Neural cell (in vitro differentiated cells): ENCODE results near the gene STAT6. TPM values are rescaled to one million over a fixed set of nuclear protein-coding genes. Genes with fewer than 3 reads are reported as not detected.

Experiments
- H2AFZ ChIP-seq: fragments of 200-600, 300-800 bp; sonication (generic), shearing (Covaris generic); 2 replicates; pipeline ENCODE4 v1.6.0; 2014; ENCODE audit warnings: low read depth, mild to moderate bottlenecking, antibody characterized with exemption, low read length, moderate library complexity
- H3F3A ChIP-seq: fragments of 200-600 bp; shearing (Covaris generic); 2 replicates; pipeline ENCODE4 v1.6.1; 2016; ENCODE audit warnings: mild to moderate bottlenecking, moderate library complexity, mixed read lengths, antibody characterized with exemption, low read length; ENCODE audit not compliant: insufficient read depth, poor library complexity, severe bottlenecking
- H3K27ac ChIP-seq: fragments of 200-600, 300-800 bp; sonication (generic), shearing (Covaris generic); 2 replicates; pipeline ENCODE4 v1.5.1; 2014; ENCODE audit warnings: mild to moderate bottlenecking, low read length, moderate library complexity
- H3K27me3 ChIP-seq: fragments of 300-800, 200-600 bp; sonication (generic), shearing (Covaris generic); 2 replicates; pipeline ENCODE4 v1.6.0; 2014; ENCODE audit warnings: mild to moderate bottlenecking, low read depth, low read length, moderate library complexity; ENCODE audit not compliant: insufficient read depth
- H3K36me3 ChIP-seq: fragments of 300-800, 200-600 bp; sonication (generic), shearing (Covaris generic); 2 replicates; pipeline ENCODE4 v1.5.1; 2014; ENCODE audit warnings: mild to moderate bottlenecking, antibody characterized with exemption, low read length, moderate library complexity; ENCODE audit not compliant: insufficient read depth
- H3K4me2 ChIP-seq: fragments of 300-800, 200-600 bp; sonication (generic), shearing (Covaris generic); 2 replicates; pipeline ENCODE4 v1.6.0; 2014; ENCODE audit warnings: mild to moderate bottlenecking, low read length
- H3K4me3 ChIP-seq: fragments of 300-800, 200-600 bp; sonication (generic), shearing (Covaris generic); 2 replicates; pipeline ENCODE4 v1.5.1; 2014; ENCODE audit warnings: mild to moderate bottlenecking, low read length, moderate library complexity
- H3K79me2 ChIP-seq: fragments of 200-600 bp; shearing (Covaris generic); replicated peaks from 2 replicates; pipeline ENCODE4 v1.6.0; 2014; ENCODE audit warnings: mild to moderate bottlenecking, low read length, moderate library complexity; ENCODE audit not compliant: insufficient read depth
- H3K9ac ChIP-seq: fragments of 300-800, 200-600 bp; sonication (generic), shearing (Covaris generic); 2 replicates; pipeline ENCODE4 v1.6.1; 2016; ENCODE audit warnings: mild to moderate bottlenecking, low read length, mixed read lengths
- H3K9me2 ChIP-seq: fragments of 200-600 bp; shearing (Covaris generic); 2 replicates; pipeline ENCODE4 v1.6.1; 2016; ENCODE audit warnings: mild to moderate bottlenecking, low read length, mixed read lengths; ENCODE audit not compliant: insufficient read depth
- H3K9me3 ChIP-seq: fragments of 200-600, 300-800 bp; sonication (generic), shearing (Covaris generic); 2 replicates; pipeline ENCODE4 v1.6.1; 2016; ENCODE audit warnings: mild to moderate bottlenecking, mixed run types, low read length, moderate library complexity, mixed read lengths
- H4K20me1 ChIP-seq: fragments of 200-600 bp; shearing (Covaris generic); 2 replicates; pipeline ENCODE4 v1.6.1; 2016; ENCODE audit warnings: mild to moderate bottlenecking, mixed run types; ENCODE audit not compliant: insufficient read depth
- CTCF ChIP-seq: fragments of 450-650 bp; IDR thresholded peaks from 2 replicates; pipeline ENCODE4 v1.5.1; 2014; ENCODE audit warnings: antibody characterized with exemption, mild to moderate bottlenecking, moderate library complexity; ENCODE audit not compliant: poor library complexity, severe bottlenecking
- EP300 ChIP-seq: fragments of 450-650 bp; conservative IDR thresholded peaks from 2 replicates; pipeline ENCODE4 v1.6.1; 2014; ENCODE audit warnings: antibody characterized with exemption, mild to moderate bottlenecking, moderate library complexity; ENCODE audit not compliant: poor library complexity, severe bottlenecking
- EZH2 ChIP-seq: fragments of 200-600, 300-800 bp; shearing (Covaris generic), sonication (generic); IDR thresholded peaks from 2 replicates; pipeline ENCODE4 v1.6.1; 2014; ENCODE audit warnings: antibody characterized with exemption, low read length, borderline replicate concordance, mild to moderate bottlenecking; ENCODE audit not compliant: insufficient read depth, poor library complexity, severe bottlenecking
- MXI1 ChIP-seq: fragments of 450-650 bp; conservative IDR thresholded peaks from 2 replicates; pipeline ENCODE4 v1.6.1; 2014; ENCODE audit warnings: antibody characterized with exemption, mild to moderate bottlenecking; ENCODE audit not compliant: poor library complexity, severe bottlenecking
- POLR2AphosphoS5 ChIP-seq: IDR thresholded peaks from 2 replicates; pipeline ENCODE4 v1.6.1; 2012
- RAD21 ChIP-seq: fragments of 450-650 bp; conservative IDR thresholded peaks from 2 replicates; pipeline ENCODE4 v1.6.1; 2014; ENCODE audit warnings: antibody characterized with exemption, mild to moderate bottlenecking, moderate library complexity
- REST ChIP-seq: IDR thresholded peaks from 2 replicates; pipeline ENCODE4 v1.6.1; 2012; ENCODE audit warnings: borderline replicate concordance
- SMC3 ChIP-seq: fragments of 450-650 bp; conservative IDR thresholded peaks from 2 replicates; pipeline ENCODE4 v1.6.1; 2014; ENCODE audit warnings: antibody characterized with exemption, mild to moderate bottlenecking, moderate library complexity; ENCODE audit not compliant: poor library complexity
- TAF1 ChIP-seq: IDR thresholded peaks from 2 replicates; pipeline ENCODE4 v1.6.1; 2012; ENCODE audit warnings: low read depth
- polyA plus RNA-seq: library from polyadenylated mRNA; depleted of rRNA; stranded (reverse); fragments of >200 nt; gene quantifications from 2 replicates; pipeline ENCODE4 v1.2.3, GENCODE V29; 2014

STAT6 gene
- polyA plus RNA-seq, 1 donor from 2014 or later: not detected

DNA sequence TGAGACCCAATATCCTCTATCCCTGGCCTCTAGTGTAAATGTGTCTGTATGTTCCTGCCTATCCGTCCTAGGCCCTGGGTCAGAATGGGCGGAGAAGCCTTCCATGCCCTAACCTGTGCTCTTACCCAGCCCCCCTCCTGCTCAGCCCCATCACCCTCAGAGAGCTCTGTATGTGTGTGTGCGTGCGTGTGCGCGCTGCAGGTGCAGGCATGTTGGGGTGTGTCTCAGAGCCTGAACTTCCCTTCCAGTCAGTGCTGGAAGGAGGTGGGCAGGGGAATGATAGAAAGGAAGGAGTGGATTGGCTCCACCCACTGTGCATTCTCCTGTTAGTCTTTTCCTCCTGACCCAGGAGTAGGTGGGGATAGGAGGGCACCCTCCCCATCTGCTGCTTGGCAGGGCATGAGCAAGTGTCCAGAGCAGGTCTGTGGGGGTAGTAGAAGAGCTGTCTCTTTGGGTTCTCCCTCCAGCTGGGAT lies 15.0 kb downstream of the STAT6 start:
- H3F3A ChIP-seq: no peaks in the 10 kb centered on the region
- no peaks in the 10 kb centered on the region for H3K27me3 ChIP-seq
- H3K9me2 ChIP-seq: no peaks in the 10 kb centered on the region
- no peak overlapping the region for H3K4me3 ChIP-seq
- H3K36me3 ChIP-seq: no peaks in the 10 kb centered on the region
- H3K79me2 ChIP-seq: peaks cover 6% of the 10 kb centered on the region
- H3K4me2 ChIP-seq: no peak overlapping the region
- no peak overlapping the region for H3K27ac ChIP-seq
- TF ChIP-seq SMC3: no peak
- TF ChIP-seq CTCF: no peak
- TF ChIP-seq TAF1: no peak
- no peak for TF ChIP-seq MXI1
- H3K9me3 ChIP-seq: no peaks in the 10 kb centered on the region
- H3K9ac ChIP-seq: no peak overlapping the region
- no peaks in the 10 kb centered on the region for H4K20me1 ChIP-seq
- no peak overlapping the region for H2AFZ ChIP-seq

- no peak overlapping the region for H3K9ac ChIP-seq
- H3K27ac ChIP-seq: no peak overlapping the region
- H3K36me3 ChIP-seq: no peaks in the 10 kb centered on the region
- H3K9me3 ChIP-seq: no peaks in the 10 kb centered on the region
- peaks cover 3% of the 10 kb centered on the region for H3F3A ChIP-seq
- H2AFZ ChIP-seq: no peak overlapping the region
- no peaks in the 10 kb centered on the region for H4K20me1 ChIP-seq
- TF ChIP-seq POLR2AphosphoS5 (no peak), RAD21 (no peak), CTCF (no peak), EZH2 (no peak), TAF1 (no peak), REST (no peak), SMC3 (no peak), EP300 (no peak), MXI1 (no peak)
- H3K79me2 ChIP-seq: peaks cover 13% of the 10 kb centered on the region
- no peak overlapping the region for H3K4me2 ChIP-seq
- no peaks in the 10 kb centered on the region for H3K9me2 ChIP-seq
- no peak overlapping the region for H3K4me3 ChIP-seq
- no peaks in the 10 kb centered on the region for H3K27me3 ChIP-seq
Measured at GRCh38 chr12:57095440-57095839, 15.7 kb downstream of the STAT6 start.
